CD4-positive, alpha-beta T cell treated with Interleukin-4 for 1 hour (primary cell): ENCODE measurements around the gene CTDSPL.
A peak's percentile ranks its signal among the peaks of the same experiment; 100 is the strongest.

Source experiments
- DNase-seq, 2 donors: peaks; one replicate each; pipeline ENCODE4 v3.0.0-alpha.2; 2020 to 2022

CTDSPL gene

DNA sequence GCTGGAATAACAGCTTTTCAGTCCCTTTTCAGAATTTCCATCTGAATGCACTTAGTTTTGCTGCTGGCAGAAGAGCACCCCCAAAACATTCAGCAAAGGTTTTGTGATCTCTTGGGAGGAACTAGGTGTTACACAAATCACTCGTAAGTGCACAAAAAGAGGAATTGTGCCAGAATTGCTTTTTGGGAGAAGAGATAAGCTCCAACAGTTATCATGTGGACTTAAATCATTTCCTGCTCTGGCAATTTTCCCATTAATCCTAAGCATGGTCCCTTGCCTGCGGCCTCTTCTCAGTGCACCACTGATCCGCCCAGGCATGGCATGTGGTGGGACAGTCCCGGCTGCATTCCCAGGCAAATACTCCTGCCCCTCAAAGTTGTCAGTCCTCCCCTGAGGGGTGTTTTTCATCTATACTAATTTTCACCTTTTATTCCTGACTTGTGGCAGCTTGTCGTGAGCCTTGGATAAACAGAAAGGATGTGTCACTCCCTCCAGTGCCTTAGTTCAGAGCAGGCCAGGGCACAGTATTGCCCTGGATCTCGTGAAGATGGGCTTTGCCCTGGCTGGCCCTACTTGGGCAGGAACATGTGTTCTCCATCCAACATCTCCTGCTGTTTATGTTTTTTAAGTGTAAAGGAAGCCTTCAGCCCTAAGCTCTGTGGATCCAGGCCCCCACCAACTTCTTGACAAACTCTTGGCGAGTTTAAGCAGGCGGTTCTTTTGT, 84.3 kb downstream of the CTDSPL start:
- no peak for DNase-seq

DNA sequence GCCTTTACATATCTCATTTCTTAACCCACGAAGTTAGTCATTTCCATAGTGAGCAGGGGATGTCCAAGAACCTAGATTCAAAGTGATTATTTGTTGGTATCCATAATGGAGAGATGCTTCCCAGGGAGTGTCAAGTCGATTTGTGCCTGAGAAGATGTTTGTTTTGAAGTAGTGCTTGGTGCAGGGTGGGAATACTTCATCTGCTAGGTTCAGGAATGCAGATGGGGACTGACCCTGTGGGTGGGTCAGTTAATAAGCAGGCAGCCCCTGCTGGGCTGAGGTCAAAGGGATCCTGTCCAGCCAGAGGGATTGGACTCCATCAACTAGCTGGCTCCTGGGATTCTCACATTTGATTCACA, 84.8 kb downstream of the CTDSPL start:
- DNase-seq: no peak

DNA sequence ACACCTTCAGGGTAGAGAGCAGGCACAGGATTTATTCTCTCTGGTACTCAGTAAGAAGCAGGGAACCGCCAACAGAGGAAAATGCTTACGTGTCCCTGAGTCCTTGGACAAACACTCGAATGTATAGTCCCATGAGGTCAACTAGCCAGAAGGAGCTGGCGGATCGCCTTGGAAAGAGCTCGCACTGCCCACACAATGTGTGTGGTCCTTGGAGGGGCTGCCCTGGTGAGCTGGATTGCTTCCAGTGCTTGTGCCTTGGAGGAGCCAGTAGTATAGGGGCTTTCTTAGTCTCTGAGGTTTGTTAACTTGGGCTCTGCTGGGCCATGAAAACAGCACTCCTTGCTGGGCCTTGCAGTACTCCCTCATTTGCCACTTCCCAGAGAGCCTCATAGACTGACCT, 88.2 kb downstream of the CTDSPL start:
- DNase-seq: no peak

DNA sequence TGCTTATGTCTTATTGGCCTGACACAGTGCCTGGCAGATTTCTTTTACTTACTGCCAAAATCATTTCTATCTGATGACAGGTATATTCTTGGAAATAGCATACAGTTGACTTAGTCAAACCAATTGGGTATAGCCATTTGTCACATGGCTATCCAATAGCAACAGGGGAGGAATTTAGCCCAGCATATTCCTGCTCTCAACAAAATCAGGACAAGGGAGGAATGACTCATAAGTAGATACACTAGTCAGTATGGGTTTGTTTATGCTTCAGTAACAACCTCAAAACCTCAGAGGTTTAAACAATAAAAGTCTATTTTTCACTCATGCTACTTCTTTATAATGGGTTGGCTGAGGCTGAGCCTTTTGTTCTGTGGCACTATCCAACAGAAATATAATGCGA, 90.9 kb downstream of the CTDSPL start:
- no peak for DNase-seq

DNA sequence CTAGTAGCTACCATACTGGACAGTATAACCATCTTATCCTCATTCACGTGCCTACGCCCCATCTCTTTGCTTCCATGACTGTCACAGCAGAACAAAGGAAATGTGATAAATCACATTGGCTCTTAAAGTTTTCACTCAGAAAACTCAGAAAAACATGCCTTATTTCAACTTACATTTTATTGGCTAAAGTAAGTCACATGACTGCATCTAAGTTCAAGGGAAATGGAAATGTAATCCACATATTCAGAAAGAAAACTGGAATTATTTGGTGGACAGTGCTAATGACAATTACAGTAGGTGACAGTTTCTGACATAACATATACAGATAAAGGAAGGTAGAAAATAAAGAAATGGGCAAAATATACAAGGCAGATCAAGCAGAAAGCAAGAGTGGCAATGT, 91.5 kb downstream of the CTDSPL start:
- no peak for DNase-seq

DNA sequence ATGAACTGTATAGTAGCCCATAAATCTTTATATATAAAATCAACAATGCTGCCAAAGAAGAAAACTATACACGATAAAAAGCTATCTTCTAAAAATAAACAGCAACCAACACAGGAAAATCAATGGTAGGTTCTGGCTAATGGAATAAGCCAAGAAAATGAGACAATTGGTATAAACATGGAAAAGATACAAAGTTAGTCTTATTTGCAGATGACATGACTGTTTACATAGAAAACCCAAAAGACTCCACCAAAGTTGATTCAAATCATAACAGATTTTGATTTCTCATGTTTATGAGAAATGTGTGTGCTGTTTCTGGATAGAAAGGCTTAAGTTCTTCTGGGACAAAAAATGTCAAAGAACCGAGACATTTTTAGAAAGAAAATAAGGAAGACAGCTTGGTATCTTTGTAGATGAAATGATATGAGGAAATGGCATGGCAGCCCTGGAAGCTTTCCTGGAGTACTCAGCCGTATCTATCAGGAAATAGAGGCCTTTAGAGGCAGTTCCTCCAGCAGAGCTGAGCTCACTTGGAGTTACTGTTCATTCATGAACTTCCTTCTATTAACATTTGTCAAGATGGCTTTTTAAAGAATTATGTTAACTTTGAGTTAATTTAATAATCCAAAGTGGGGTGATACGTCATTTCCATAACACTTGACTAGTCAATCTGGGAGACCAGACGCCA, 92.2 kb downstream of the CTDSPL start:
- DNase-seq: no peak

DNA sequence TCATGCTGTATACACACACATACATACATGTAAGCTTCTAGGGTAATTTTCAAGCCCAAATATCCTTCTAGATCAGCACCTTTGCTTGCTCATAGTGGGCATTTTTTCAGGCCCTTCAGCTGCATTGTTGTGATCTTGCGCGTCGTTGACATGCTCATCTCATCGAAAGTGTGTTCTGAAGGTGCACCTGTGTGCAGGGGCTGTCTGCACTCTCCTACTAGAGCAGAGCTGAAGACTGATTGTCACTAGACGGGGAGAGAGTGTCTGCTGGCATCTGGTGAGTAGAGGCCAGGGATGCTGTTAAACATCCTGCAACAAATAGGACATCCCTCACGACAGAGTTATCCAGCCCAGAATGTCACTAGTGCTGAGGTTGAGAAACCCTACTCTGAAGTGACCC, 93.2 kb downstream of the CTDSPL start:
- no peak for DNase-seq

DNA sequence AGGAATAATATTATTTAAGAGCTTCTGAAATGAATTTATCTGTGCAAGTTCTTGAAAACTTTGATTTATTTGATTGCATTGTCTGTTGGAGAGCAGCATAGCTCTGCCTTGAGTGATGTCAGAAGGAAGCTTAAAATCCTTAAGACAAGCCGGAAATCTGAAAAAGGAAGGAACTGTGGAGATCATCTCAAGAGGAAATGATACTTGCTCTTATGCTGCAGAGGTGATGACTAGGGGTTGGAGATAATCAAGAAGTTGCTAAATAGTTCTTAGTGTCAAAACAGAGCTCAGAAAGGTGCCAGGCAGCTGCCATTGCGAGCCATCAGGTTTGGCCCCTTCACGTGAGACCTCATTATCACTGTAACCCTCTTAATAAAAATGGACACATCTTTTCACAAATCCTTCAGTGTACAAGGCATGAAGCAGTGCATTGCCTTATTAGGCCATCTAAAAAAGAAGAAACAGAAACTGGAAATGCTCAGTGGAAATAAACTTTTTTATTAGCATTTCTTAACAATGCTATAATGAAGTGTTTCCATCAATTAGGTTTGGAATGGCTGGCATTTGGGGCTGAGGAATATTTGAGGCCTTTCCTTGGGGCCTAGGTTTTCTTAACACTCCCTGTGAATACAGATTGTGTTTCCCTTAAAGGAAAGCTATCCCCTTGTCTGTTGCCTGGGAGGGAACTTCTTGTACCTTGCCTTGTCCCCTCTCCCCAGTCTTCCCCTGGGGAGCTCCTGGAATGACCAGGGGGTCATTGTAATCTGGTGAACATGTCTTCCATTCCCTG, 94.4 kb downstream of the CTDSPL start:
- DNase-seq: no peak

DNA sequence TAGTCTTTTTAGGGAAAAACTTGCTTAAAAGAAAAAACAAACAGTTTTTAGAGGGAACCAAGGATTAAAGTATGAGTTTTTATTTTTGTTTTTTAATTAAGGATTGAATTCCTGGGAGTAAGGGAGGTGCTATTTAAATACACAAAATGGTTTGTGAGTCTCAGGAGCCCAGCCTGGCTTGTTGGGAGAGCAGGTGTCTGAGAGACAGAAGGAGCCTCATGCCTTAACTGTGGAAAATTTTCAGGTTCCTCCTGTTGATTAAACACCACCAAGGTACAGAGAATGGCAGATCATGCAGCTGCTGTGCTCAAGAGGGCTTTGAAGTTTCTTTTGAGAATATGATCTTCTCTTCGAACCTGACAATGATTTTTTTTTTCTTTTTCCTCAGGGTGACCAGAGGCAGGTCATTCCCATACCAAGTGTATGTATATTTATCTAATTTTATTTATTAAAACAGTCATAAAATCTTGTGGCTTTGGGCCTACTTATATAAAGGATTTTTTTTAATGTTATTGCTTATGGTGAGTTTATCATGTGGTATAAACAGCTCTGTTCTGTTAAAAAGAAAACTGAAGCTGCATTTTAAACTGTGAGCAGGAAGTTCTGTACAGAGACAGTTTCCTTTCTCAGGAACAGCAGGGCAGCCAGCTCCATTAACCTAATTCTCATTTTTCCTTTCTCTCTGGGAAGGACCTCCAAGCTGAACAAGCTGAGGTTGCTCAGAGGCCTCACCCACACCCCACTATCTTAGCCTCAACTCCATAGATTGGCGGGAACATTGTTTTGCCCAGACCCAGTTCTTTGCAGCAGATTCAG, 95.3 kb downstream of the CTDSPL start:
- DNase-seq: no peak

DNA sequence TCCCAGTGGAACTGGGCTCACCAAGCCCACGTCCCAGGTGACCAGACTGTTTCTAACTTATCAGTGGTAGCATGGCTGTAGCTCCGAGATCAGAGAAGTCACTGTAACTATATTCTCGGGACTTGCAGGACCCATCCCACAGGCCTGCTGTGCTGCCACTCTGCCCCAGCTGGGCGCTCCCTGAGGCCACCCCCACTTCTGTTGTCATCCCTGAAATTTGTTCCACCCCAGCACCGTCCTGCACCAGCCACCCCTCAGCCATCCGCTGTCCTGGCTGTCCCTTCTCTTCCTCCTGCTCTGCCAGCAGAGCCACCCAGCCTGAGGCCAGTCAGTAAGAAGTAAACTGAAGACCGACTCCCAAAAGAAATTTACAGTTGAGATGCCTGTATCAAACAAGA, 95.9 kb downstream of the CTDSPL start:
- no peak for DNase-seq

DNA sequence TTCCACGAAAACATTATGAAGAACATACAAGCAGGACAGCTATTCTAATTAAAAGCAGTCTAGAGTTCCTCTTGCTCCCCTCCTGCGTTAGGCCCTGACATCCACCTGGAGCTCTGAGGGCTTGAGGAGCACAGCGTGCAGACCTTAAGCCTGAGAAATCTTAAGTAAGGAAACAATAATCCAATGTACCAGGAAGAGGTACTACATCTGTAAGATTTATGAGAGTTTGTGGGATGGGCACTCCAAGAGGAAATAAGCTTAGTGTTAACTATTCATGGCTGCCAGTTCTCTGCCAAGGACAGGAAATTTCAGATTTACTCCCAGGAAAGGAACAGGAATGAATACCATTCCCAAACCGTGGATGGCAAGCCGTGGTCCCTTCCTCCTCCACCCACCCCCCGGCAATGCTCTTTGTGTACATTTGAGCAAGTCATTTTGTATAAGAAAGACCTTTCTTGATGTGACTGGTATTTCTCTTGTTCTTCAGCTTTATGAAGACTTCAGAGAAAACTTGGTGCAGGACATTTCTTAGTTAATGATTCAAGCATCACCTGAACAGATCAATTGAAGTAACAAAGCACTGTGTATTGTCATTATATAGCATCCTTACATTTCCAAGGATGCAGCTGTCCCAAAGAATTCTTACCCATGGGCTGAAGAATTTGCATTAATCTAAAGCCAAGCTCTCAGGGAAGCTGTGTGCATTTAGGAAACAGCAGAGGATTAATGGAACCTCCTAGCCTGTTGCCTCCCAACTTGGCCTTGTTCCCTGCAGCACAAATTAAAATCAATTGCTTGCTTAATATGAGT, 100.1 kb downstream of the CTDSPL start:
- DNase-seq: no peak

DNA sequence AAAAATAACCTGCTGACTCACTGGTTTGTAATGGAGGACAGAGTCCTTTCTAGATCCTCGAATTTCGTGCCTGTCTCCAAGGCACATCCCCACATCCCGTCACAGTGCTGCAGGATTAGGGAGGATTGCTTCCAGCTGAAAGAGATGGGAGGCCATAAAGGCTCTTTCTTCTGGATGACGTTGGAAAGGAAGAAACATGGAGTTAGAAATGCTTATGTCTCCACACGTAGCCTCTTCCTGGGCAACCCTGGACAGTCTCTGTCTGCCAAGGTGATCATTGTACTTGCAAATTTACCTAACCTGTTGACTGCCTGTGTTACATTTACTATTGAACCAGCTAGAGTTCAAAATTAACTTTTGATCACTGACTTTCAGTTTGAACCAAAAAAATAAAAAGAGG, 101.3 kb downstream of the CTDSPL start:
- no peak for DNase-seq

DNA sequence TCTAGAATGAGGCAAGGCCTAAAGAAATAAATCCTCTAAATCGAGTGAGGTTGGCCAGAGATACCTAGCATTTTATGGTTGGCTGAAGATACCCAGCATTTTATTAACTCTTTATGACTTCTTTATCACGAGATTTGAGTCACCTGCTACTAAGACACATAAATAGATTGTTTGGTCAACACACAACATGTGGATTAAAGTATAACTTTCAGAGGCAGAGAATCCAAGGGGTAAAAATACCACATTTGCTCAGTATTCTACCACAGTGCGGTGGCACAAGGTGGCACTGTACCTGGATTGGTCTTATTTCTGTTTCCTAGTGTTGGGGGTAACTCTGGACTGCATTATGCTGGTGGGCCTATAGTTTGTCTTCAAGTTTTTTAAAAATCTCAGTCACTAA, 102.0 kb downstream of the CTDSPL start:
- DNase-seq: no peak

DNA sequence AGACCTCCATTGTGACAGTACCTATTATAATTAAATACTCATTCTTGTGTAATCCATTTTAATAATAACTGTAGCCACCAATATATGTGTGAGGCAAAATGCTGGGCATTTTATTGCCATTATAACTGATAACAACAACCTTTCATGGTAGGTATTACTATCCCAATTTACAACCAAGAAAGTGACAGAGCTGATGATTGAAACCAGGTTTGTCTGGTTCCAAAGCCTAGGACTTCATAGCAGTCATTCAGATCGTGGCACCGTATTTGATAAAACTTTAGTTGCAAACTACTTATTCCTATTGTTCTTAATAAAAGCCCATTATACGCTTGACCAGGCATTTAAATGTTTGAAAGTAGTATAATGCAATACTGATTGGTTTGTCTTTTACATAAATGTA, 102.5 kb downstream of the CTDSPL start:
- DNase-seq: no peak

DNA sequence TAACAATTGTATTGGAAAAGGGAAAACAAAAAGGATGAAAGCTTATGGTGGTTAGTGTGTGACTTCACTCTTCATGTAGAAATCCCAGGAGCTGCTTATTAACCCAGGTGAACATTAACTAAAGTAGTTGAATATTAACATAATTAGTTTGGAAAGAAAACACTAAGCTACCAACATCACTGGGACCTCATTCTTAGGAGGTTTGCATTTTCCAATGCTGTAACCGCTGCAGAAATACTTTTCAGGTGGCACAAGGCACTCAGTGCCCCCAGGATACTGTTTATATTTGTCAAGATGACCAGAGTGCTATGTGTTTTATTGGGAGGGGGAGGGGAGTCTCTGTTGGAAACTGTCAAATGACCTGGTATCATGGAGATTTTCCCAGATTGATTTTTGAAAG, 103.0 kb downstream of the CTDSPL start:
- no peak for DNase-seq

DNA sequence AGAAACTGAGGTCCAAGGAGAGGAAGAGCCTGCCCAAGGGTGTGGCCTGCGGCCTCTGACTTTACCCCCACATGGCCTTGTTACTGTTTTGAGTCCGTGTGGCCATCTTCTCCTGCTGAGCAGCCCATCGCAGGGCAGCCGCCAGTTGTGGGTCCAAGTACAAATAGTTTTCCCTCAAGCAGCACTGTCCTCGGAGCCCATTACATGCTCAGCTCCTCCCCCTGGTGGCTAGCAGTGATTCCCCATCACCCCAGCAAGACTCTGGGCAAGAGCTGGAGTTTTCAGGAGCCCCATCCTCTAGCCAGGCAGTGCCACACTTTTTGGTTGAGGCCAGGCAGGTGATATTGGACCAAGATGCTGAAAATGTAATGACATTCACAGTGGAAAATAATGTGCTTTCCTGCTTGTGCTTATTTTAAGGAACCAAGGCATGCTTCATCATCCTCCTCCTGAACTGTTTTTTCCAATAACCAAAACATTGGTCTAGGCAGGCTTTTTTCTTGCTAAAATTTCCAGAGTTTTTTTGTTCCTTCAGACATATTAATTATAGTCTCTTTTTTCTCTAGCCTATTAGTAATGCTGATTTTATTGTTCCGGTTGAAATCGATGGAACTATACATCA, 105.7 kb downstream of the CTDSPL start:
- DNase-seq: peak; percentile 60 to 62

DNA sequence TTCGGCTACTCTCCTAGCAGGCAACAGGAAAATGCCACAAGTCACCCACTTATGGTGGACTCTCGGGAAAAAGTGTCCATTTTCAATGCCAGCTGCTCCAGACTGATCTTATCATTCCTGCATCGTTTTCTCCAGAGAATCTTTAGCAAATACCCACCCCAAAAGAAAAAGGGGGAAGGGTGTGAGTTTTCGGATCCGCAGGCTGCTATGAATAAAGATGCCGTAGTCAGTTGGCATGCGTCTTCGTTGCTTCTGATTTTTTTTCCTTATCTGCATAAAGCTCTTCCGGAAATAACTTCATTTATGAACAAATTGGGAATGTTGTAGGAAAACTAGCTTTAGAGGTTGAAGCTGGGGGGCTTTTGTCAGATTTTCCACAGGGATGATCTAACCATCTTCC, 106.5 kb downstream of the CTDSPL start:
- no peak for DNase-seq

DNA sequence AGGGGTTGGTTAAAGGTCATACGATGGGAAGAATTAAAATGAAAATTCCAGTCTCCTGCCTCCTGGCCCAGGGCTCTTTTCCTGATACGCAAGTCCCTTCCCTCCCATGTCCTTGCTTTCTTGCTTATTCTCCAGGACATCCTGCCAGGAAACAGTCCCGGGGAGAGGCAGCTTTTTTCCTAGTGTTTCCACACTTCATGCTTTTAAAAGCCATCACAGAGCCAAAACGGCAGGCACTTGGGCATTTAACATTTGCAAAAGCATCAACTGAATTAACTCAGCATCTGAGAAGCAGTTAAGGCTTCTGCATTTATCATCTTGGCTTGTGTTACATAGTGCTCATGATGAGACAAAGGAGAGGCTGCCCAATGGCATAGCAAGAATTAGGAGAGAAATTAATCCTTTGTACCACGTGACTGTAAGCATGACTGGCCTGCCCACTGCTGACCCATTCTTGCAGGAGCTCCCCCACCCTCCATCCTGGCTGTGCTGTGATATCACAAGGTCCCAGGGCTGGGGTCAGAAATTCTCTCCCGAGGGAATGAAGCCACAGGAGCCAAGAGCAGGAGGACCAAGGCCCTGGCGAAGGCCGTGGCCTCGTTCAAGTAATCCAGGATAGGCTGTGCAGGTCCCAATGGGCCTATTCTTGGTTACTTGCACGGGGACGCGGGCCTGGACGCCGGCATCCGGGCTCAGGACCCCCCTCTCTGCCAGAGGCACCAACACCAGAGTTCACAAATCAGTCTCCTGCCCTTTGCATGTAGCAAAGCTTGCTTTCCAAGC, 107.3 kb downstream of the CTDSPL start:
- DNase-seq: no peak

DNA sequence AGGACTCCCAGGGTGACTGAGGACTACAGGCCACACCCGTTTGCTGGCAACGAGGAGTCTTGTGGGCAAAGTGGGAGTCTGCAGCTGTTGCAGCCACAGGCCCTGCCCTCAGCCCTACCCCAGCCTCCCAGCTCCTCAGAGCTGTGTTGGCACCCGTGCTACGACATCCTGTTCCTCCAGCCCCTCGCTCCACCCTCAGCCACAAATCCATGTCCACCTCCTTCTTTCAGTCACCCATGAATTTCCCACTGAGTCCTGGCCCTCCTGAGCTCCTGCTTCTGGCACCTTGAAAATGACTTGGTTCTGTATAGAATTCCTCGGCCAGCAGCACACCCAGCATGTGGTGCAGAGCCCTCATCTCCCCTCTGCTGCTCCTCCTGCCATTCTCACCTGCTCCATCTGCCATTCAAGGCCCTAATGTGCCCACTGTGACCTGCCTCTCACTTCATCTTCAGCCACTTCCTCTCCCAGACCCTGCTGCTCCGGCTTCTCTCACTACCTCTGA, 108.0 kb downstream of the CTDSPL start:
- no peak for DNase-seq

DNA sequence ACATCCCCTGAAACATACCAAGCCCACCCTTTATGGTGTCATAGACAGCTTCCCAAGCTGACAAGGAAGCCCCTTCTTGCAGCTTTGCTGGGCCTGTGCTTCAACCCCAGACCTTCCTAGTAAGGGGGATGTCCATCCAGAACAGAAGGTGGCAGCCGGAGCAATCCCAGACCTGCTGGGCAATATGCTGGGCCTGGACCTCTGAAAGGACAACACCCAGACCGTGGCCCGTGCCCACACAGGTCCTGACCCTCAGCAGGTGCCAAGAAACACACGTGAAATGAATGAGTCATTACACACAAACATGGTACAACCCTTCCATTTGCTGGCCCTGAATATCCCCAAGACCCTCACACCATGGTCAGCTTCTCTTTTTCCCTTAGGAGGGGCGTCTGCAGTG, 109.1 kb downstream of the CTDSPL start:
- DNase-seq: no peak

DNA sequence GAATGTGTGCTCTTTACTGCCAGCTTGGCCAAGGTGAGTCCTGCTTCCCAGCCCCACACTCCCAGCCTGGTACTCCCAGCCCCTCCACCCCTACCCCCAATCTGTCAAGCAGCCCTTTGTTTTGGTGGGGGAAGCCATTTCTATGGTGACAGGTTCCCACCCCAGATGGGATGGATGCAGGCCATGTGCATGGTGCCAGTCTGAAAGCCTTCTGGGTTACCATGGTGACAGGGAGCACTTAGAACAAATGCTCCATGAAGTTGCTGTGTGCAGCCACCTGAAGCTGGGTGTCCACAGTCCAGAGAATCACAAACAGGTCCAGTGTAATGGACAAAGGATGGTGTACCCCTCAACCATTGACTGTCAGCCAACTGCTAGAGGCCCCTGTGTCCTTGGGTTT, 109.8 kb downstream of the CTDSPL start:
- no peak for DNase-seq
